ENCODE results near the gene PCYT1B. TPM values are rescaled to one million over a fixed set of nuclear protein-coding genes. Genes with fewer than 3 reads are reported as not detected.

The PCYT1B gene
- total and polyA plus RNA-seq, 2 of the 13 experiments (the other 11 are each of a cell fraction or from before 2014, with no cell fraction given) = 6.1 to 9.2 TPM

GRCh38 chrX:24661292-24661691, 14.1 kb upstream of the PCYT1B start (continued):
- TF ChIP-seq KDM1A (CRISPR knock-in tag; IDR thresholded peaks at IDR 0.05) = no peak

DNA sequence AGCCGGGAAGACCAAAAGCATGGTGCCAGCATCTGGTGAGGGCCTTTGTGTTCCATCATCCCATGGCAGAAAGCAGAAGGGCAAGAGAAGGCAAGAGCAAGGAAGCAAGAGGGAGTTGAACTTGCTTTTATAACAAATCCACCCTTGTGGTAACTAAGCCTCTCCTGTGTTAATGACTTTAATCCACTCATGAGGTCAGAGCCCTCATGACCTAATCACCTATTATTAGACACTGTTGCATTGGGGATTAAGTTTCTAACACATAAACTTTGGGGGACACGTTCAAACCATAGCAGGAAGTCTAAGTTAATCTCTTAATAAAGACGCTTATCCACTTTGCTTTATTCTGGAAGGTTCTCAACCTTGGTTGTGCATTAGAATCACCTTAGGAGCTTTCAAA, 12.5 kb upstream of the PCYT1B start:
- in situ Hi-C loops (cut with HindIII; ENCODE audit: extremely low pct_ligation_motif_present, low pct_unique_long_range_greater_than_20kb) (no loop called here), intact Hi-C loops (cut with micrococcal nuclease; ENCODE audit: unreplicated experiment) (loop anchor here (5.0 kb wide), 1 partner anchor 37 kb away; no protein-coding TSS in a partner anchor)
- BruUV-seq (replicated peaks) = no TSS peak
- H3K4me3 ChIP-seq (replicated peaks in 1 of 3; ENCODE audit: insufficient read depth in 1 of 3, low read depth in 2 of 3, low read length in 3 of 3) = no peak overlapping the region
- H3K27ac ChIP-seq (ENCODE audit: extremely low read length, insufficient read depth, low read length) = no peak overlapping the region
- H3K4me2 ChIP-seq (ENCODE audit: low read depth, low read length) = no peak overlapping the region
- FAIRE-seq (no peak), DNase-seq (ENCODE audit: low spot score) (no peak), ATAC-seq (no peak)
- TF ChIP-seq, protein P1, sequence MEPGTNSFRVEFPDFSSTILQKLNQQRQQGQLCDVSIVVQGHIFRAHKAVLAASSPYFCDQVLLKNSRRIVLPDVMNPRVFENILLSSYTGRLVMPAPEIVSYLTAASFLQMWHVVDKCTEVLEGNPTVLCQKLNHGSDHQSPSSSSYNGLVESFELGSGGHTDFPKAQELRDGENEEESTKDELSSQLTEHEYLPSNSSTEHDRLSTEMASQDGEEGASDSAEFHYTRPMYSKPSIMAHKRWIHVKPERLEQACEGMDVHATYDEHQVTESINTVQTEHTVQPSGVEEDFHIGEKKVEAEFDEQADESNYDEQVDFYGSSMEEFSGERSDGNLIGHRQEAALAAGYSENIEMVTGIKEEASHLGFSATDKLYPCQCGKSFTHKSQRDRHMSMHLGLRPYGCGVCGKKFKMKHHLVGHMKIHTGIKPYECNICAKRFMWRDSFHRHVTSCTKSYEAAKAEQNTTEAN (CRISPR knock-in tag; conservative IDR thresholded peaks at IDR 0.05) = no peak
- TF ChIP-seq MATR3 (CRISPR knock-in tag; IDR thresholded peaks at IDR 0.05) = no peak
- no peak for TF ChIP-seq AHR (CRISPR knock-in tag; IDR thresholded peaks at IDR 0.05)
- TF ChIP-seq BRD4 (CRISPR knock-in tag; IDR thresholded peaks at IDR 0.05) = no peak
- no peak for TF ChIP-seq FOSL2 (CRISPR knock-in tag; IDR thresholded peaks at IDR 0.05)
- TF ChIP-seq SNRNP70 (IDR thresholded peaks at IDR 0.05; ENCODE audit: low read depth, low read length) = no peak
- no peak for TF ChIP-seq ZNF570 (CRISPR knock-in tag; IDR thresholded peaks at IDR 0.05; ENCODE audit: borderline replicate concordance)
- no peaks in the 10 kb centered on the region for H4K20me1 ChIP-seq (ENCODE audit: insufficient read depth, low read length)
- H3K36me3 ChIP-seq (replicated peaks in 1 of 2; ENCODE audit: control insufficient read depth in 1 of 2, insufficient read depth in 2 of 2, low read length in 2 of 2) = no peaks in the 10 kb centered on the region
- no peak overlapping the region for H3K9ac ChIP-seq (ENCODE audit: insufficient read depth, low read depth, low read length)
- H3K9me3 ChIP-seq (ENCODE audit: low read length) = no peaks in the 10 kb centered on the region
- peaks cover 51% of the 10 kb centered on the region for H3K4me1 ChIP-seq (ENCODE audit: insufficient read depth, low read length)
- H3K27me3 ChIP-seq (ENCODE audit: control insufficient read depth in 1 of 2, insufficient read depth in 2 of 2, low read length in 2 of 2) = no peaks in the 10 kb centered on the region
- ChIA-PET POLR2A (no interaction called here), CTCF (ENCODE audit: low intra/inter-chr PET ratio, low total read pairs) (no interaction called here)
- H3K79me2 ChIP-seq (ENCODE audit: insufficient read depth, low read length) = no peaks in the 10 kb centered on the region
- WGBS (ENCODE audit: low lambda C conversion rate) = 93% methylated on average over 3 of the region's 3 CpGs
- no peak overlapping the region for H2AFZ ChIP-seq (ENCODE audit: low read length)

Measured in HepG2 (cell line).